CD4-positive, CD25-positive, alpha-beta regulatory T cell (primary cell): Measurements from ENCODE around the gene HECTD4. TPM values are rescaled to one million over a fixed set of nuclear protein-coding genes. Genes with fewer than 3 reads are reported as not detected.

Experiments
- ATAC-seq, 2 donors: fragments of 150-1000 bp; cut with Tn5 transposase; one replicate each; pipeline ENCODE4 v1.10.0; 2021; ENCODE audit warnings: low read depth in 2 of 2, moderate number of reproducible peaks in 2 of 2, moderate library complexity in 1 of 2
- DNase-seq, 3 donors: peaks; one replicate each; pipeline versions ENCODE4 v3.0.0 to v3.0.0-alpha.2; 2012 to 2022; ENCODE audit warnings: mixed read lengths in 1 of 3
- H3K27ac ChIP-seq: one replicate; pipeline ENCODE4 v1.7.0; 2013; ENCODE audit warnings: mild to moderate bottlenecking, low read length; ENCODE audit not compliant: insufficient read depth, poor library complexity, severe bottlenecking
- H3K27me3 ChIP-seq: one replicate; pipeline ENCODE4 v1.7.0; 2013; ENCODE audit warnings: low read length; ENCODE audit not compliant: control insufficient read depth, insufficient read depth
- H3K36me3 ChIP-seq: one replicate; pipeline ENCODE4 v1.7.0; 2013; ENCODE audit warnings: mild to moderate bottlenecking, low read length, moderate library complexity; ENCODE audit not compliant: control insufficient read depth, insufficient read depth
- H3K4me1 ChIP-seq: 2 replicates; pipeline ENCODE4 v1.7.0; 2013; ENCODE audit warnings: mild to moderate bottlenecking, low read length; ENCODE audit not compliant: insufficient read depth, control insufficient read depth, poor library complexity, severe bottlenecking
- H3K4me3 ChIP-seq: one replicate; pipeline ENCODE4 v1.7.0; 2013; ENCODE audit warnings: low read depth, mild to moderate bottlenecking, low read length, moderate library complexity
- H3K9me3 ChIP-seq, 2 experiments: 1 replicate in 1 of 2; 2 replicates in 1 of 2; pipeline ENCODE4 v1.7.0; 2013; ENCODE audit warnings: low read length in 2 of 2, mild to moderate bottlenecking in 1 of 2, moderate library complexity in 1 of 2; ENCODE audit not compliant: control insufficient read depth in 2 of 2
- H3K27ac Mint-ChIP-seq, 3 donors: one replicate each; pipeline ENCODE4 v1.8.0; 2020 to 2022; ENCODE audit warnings: mild to moderate bottlenecking in 3 of 3, mixed read lengths in 3 of 3, moderate library complexity in 2 of 3
- H3K27me3 Mint-ChIP-seq: one replicate; pipeline ENCODE4 v1.8.0; 2022; ENCODE audit warnings: mild to moderate bottlenecking, mixed read lengths
- H3K36me3 Mint-ChIP-seq: one replicate; pipeline ENCODE4 v1.8.0; 2020; ENCODE audit warnings: mixed read lengths
- H3K4me1 Mint-ChIP-seq, 4 donors: one replicate each; pipeline ENCODE4 v1.8.0; 2020 to 2022; ENCODE audit warnings: mixed read lengths in 4 of 4, mild to moderate bottlenecking in 1 of 4
- H3K4me3 Mint-ChIP-seq, 4 donors: one replicate each; pipeline ENCODE4 v1.8.0; 2020 to 2022; ENCODE audit warnings: mild to moderate bottlenecking in 4 of 4, mixed read lengths in 4 of 4, moderate library complexity in 3 of 4
- H3K9me3 Mint-ChIP-seq, 7 donors: one replicate each; pipeline ENCODE4 v1.8.0; 2020 to 2022; ENCODE audit warnings: mixed read lengths in 7 of 7, mild to moderate bottlenecking in 3 of 7, moderate library complexity in 2 of 7
- polyA plus RNA-seq, 4 donors: library from polyadenylated mRNA; unstranded; fragments of 300-500 nt; fragmentation: Illumina TruSeq; gene quantifications; one replicate each; pipeline ENCODE4 v1.2.3, GENCODE V29; 2021
- total RNA-seq: library from RNA; stranded (reverse); gene quantifications from one replicate; pipeline ENCODE4 v1.2.3, GENCODE V29; 2022

The HECTD4 gene
- total and polyA plus RNA-seq, 5 donors from 2014 or later, result 2.1 to 59.3 (median 2.7) TPM

- Histone ChIP-seq H3K27me3 (no peaks in the 10 kb centered on the region), H3K36me3 (peaks cover 9% of the 10 kb centered on the region), H3K9me3 (no peaks in the 10 kb centered on the region), H3K27ac (no peak overlapping the region), H3K4me1 (no peaks in the 10 kb centered on the region), H3K4me3 (no peak overlapping the region)
- Mint-ChIP-seq H3K36me3 (peaks cover 2% of the 10 kb centered on the region), H3K27ac (peak overlapping the region; percentile 20 to 69 (median 42)), H3K9me3 (no peaks in the 10 kb centered on the region), H3K4me3 (no peak overlapping the region), H3K27me3 (no peaks in the 10 kb centered on the region), H3K4me1 (peaks cover 0 to 11% (median 4%) of the 10 kb centered on the region in 4 donors)
- DNase-seq, result no peak
- ATAC-seq, result no peak
Measured at GRCh38 chr12:112169966-112170365, 212.3 kb downstream of the HECTD4 start.

GRCh38 chr12:112169161-112169872, 212.9 kb downstream of the HECTD4 start:
- peak overlapping the region in 1 of 3 donors; percentile 69 for H3K27ac Mint-ChIP-seq

GRCh38 chr12:112168561-112168971, 213.7 kb downstream of the HECTD4 start:
- H3K4me3 ChIP-seq, result no peak overlapping the region
- no peaks in the 10 kb centered on the region for H3K27me3 Mint-ChIP-seq
- H3K36me3 Mint-ChIP-seq, result no peaks in the 10 kb centered on the region
- H3K27ac Mint-ChIP-seq, result no peak overlapping the region
- H3K9me3 ChIP-seq, result no peaks in the 10 kb centered on the region
- H3K9me3 Mint-ChIP-seq, result no peaks in the 10 kb centered on the region
- no peak overlapping the region for H3K27ac ChIP-seq
- ATAC-seq, result no peak
- no peak overlapping the region for H3K4me3 Mint-ChIP-seq
- H3K27me3 ChIP-seq, result no peaks in the 10 kb centered on the region
- peaks cover 9% of the 10 kb centered on the region for H3K36me3 ChIP-seq
- peaks cover 0 to 11% (median 4%) of the 10 kb centered on the region in 4 donors for H3K4me1 Mint-ChIP-seq
- H3K4me1 ChIP-seq, result no peaks in the 10 kb centered on the region
- no peak for DNase-seq

More at GRCh38 chr12:112169161-112169872, 212.9 kb downstream of the HECTD4 start:
- Histone ChIP-seq H3K9me3 (no peaks in the 10 kb centered on the region), H3K4me3 (no peak overlapping the region), H3K27me3 (no peaks in the 10 kb centered on the region), H3K4me1 (no peaks in the 10 kb centered on the region), H3K36me3 (peaks cover 9% of the 10 kb centered on the region), H3K27ac (no peak overlapping the region)
- no peak for ATAC-seq
- no peak for DNase-seq
- Mint-ChIP-seq H3K36me3 (no peaks in the 10 kb centered on the region), H3K4me1 (peaks cover 0 to 11% (median 4%) of the 10 kb centered on the region in 4 donors), H3K9me3 (no peaks in the 10 kb centered on the region), H3K27me3 (no peaks in the 10 kb centered on the region), H3K4me3 (no peak overlapping the region)

GRCh38 chr12:112167718-112168525, 214.3 kb downstream of the HECTD4 start:
- H3K27ac ChIP-seq, result no peak overlapping the region
- no peak overlapping the region for H3K4me3 Mint-ChIP-seq
- no peak for DNase-seq
- no peaks in the 10 kb centered on the region for H3K36me3 Mint-ChIP-seq
- no peak for ATAC-seq
- no peaks in the 10 kb centered on the region for H3K27me3 Mint-ChIP-seq
- H3K27me3 ChIP-seq, result no peaks in the 10 kb centered on the region
- no peaks in the 10 kb centered on the region for H3K9me3 ChIP-seq
- H3K9me3 Mint-ChIP-seq, result no peaks in the 10 kb centered on the region
- peak overlapping the region in 1 of 3 donors; percentile 14 for H3K27ac Mint-ChIP-seq
- no peaks in the 10 kb centered on the region for H3K4me1 ChIP-seq
- peaks cover 11% of the 10 kb centered on the region for H3K36me3 ChIP-seq
- no peak overlapping the region for H3K4me3 ChIP-seq
- H3K4me1 Mint-ChIP-seq, result peaks cover 0 to 11% (median 4%) of the 10 kb centered on the region in 4 donors

GRCh38 chr12:112167031-112167461, 215.2 kb downstream of the HECTD4 start:
- H3K27me3 Mint-ChIP-seq, result no peaks in the 10 kb centered on the region
- H3K27ac Mint-ChIP-seq, result peak overlapping the region in 1 of 3 donors; percentile 59
- Histone ChIP-seq H3K27me3 (no peaks in the 10 kb centered on the region), H3K36me3 (peaks cover 13% of the 10 kb centered on the region), H3K27ac (no peak overlapping the region), H3K9me3 (no peaks in the 10 kb centered on the region), H3K4me3 (no peak overlapping the region), H3K4me1 (no peaks in the 10 kb centered on the region)
- no peaks in the 10 kb centered on the region for H3K9me3 Mint-ChIP-seq
- peaks cover 0 to 9% (median 3%) of the 10 kb centered on the region in 4 donors for H3K4me1 Mint-ChIP-seq
- ATAC-seq, result no peak
- H3K36me3 Mint-ChIP-seq, result peaks cover 4% of the 10 kb centered on the region
- DNase-seq, result no peak
- no peak overlapping the region for H3K4me3 Mint-ChIP-seq

GRCh38 chr12:112166051-112167015, 215.9 kb downstream of the HECTD4 start:
- no peaks in the 10 kb centered on the region for H3K9me3 Mint-ChIP-seq
- Histone ChIP-seq H3K27me3 (no peaks in the 10 kb centered on the region), H3K9me3 (no peaks in the 10 kb centered on the region), H3K4me1 (no peaks in the 10 kb centered on the region), H3K36me3 (peaks cover 10% of the 10 kb centered on the region), H3K27ac (no peak overlapping the region), H3K4me3 (no peak overlapping the region)
- no peak overlapping the region for H3K4me3 Mint-ChIP-seq
- peaks cover 11% of the 10 kb centered on the region for H3K36me3 Mint-ChIP-seq
- ATAC-seq, result no peak
- no peaks in the 10 kb centered on the region for H3K27me3 Mint-ChIP-seq
- no peak overlapping the region for H3K27ac Mint-ChIP-seq
- DNase-seq, result no peak
- peaks cover 0 to 11% (median 3%) of the 10 kb centered on the region in 4 donors for H3K4me1 Mint-ChIP-seq

GRCh38 chr12:112165624-112166023, 216.6 kb downstream of the HECTD4 start:
- Mint-ChIP-seq H3K4me1 (peaks cover 3 to 12% (median 6%) of the 10 kb centered on the region in 4 donors), H3K4me3 (peak overlapping the region in 1 of 4 donors; percentile 68), H3K27ac (peak overlapping the region in 1 of 3 donors; percentile 62), H3K27me3 (no peaks in the 10 kb centered on the region), H3K9me3 (peaks cover 0 to 2% (median 0%) of the 10 kb centered on the region in 7 donors), H3K36me3 (peaks cover 18% of the 10 kb centered on the region)
- Histone ChIP-seq H3K4me1 (no peaks in the 10 kb centered on the region), H3K36me3 (peaks cover 4% of the 10 kb centered on the region), H3K4me3 (no peak overlapping the region), H3K27me3 (no peaks in the 10 kb centered on the region), H3K27ac (no peak overlapping the region), H3K9me3 (no peaks in the 10 kb centered on the region)
- ATAC-seq (no peak), DNase-seq (no peak)
